Measurements from ENCODE around the gene DMRT3. TPM values are rescaled to one million over a fixed set of nuclear protein-coding genes. Genes with fewer than 3 reads are reported as not detected.

Gene DMRT3
- total RNA-seq, 1 donor from 2014 or later = not detected

DNA sequence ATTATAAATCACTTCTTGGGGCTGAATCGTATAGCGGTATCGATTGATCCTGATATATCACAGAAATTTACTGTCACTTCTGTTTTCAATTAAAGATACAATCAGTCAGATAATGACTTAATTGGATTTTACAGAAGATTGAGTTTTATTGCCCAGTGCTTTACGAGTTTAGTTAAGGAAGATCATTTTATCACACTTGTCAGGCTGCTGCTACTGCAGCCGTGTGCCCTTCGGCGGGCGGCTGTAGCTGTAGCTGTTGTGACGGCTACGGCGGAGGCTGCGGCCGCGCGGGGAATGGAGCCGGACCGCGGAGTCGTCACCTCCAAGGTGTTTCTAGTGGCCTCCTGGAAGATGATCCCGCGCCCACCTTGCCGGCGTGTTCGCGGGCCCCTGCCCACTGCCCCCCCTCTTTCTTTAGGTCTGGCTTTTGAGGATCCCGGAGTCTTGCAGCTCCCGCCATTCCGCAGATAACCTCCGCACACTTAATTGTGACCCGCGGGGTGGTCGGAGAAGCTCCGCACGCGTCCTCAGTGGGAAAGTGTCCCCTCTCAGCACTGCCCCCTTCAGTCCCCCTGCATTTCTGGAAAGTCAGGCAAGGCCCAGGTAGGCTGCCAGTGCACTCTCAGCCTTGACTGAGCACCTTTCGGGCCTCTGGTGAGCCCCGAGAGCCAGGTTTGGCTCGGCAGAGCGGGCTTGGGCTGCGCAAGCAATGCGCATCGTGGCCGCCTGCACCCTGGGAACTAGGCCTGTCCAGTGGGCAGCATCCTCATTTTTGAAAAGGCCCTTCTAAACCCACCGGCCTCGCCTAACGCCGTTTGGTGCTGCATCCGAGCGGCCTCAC, 6.9 kb upstream of the DMRT3 start:
- Histone ChIP-seq H3K9me3 (no peaks in the 10 kb centered on the region), H3K27ac (no peak overlapping the region), H3K4me3 (no peak overlapping the region), H3K36me3 (no peaks in the 10 kb centered on the region), H3K27me3 (peaks cover 42% of the 10 kb centered on the region), H3K4me1 (peaks cover 37% of the 10 kb centered on the region)
- intact Hi-C loops (cut with DNase I) = no loop called here
- TF ChIP-seq CTCF (IDR thresholded peaks at IDR 0.05) (no peak), POLR2A (IDR thresholded peaks at IDR 0.05) (no peak), POLR2AphosphoS5 (IDR thresholded peaks at IDR 0.05; ENCODE audit: insufficient read depth in 1 of 2, low read depth in 1 of 2) (no peak)
- DNase-seq (ENCODE audit: extremely low spot score in 2 of 2) = no peak

DNA sequence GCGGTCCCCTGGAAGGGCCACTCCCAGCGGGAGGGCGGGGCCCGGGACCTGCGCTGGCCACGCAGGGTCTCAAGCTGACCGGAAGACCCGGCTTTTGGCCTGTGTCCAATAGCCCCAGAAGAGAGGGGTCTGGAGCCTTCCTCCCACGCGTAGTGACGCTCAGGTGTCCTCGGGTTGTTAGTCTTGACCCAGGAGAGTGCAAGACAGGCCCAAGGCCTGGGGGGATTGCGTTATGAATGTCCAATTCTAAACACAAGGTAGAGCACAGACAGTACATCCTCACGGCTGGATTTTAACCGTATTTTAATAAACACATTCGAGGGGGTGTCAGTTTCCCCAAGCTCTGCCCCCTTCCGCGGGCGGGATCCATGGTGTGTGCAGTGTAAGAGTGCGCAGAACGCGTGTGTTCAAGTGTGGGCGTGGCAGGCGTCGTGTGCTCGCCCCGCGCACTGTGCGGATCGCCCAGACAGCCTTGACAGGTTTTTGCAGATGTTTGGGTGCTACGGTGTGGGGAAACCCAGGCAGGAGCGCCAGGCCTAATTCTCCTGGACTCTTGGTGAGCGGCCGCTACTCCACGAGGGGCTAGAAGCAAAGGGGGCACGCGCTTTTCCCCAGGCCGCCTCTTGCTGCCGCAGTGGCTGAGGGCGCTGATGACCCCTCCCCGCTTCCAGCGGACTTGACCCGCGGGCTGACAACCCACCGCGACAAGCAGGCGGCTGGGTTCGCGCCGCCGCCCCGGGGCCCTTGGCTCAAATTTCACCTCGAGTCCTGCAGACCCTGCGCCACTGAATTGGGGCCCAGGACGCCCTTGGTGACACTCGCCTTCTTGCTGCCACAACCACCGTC, 6.1 kb upstream of the DMRT3 start:
- Histone ChIP-seq H3K4me1 (peaks cover 37% of the 10 kb centered on the region), H3K36me3 (no peaks in the 10 kb centered on the region), H3K4me3 (no peak overlapping the region), H3K27ac (no peak overlapping the region), H3K27me3 (peaks cover 48% of the 10 kb centered on the region), H3K9me3 (no peaks in the 10 kb centered on the region)
- DNase-seq (ENCODE audit: extremely low spot score in 2 of 2) = no peak
- intact Hi-C loops (cut with DNase I) = no loop called here
- no peak for TF ChIP-seq POLR2AphosphoS5 (IDR thresholded peaks at IDR 0.05; ENCODE audit: insufficient read depth in 1 of 2, low read depth in 1 of 2)
- TF ChIP-seq POLR2A (IDR thresholded peaks at IDR 0.05) = no peak
- no peak for TF ChIP-seq CTCF (IDR thresholded peaks at IDR 0.05)

- TF ChIP-seq POLR2AphosphoS5 (IDR thresholded peaks at IDR 0.05; ENCODE audit: insufficient read depth in 1 of 2, low read depth in 1 of 2) (no peak), POLR2A (IDR thresholded peaks at IDR 0.05) (no peak), CTCF (IDR thresholded peaks at IDR 0.05) (no peak)
- no peak for DNase-seq (ENCODE audit: extremely low spot score in 2 of 2)
- no peak overlapping the region for H3K27ac ChIP-seq
- H3K36me3 ChIP-seq = no peaks in the 10 kb centered on the region
- no peaks in the 10 kb centered on the region for H3K9me3 ChIP-seq
- peak overlapping the region; percentile 30 to 43 for H3K4me3 ChIP-seq
- peaks cover 49% of the 10 kb centered on the region for H3K4me1 ChIP-seq
- H3K27me3 ChIP-seq = peaks cover 55% of the 10 kb centered on the region
- intact Hi-C loops (cut with DNase I) = no loop called here
Observed at GRCh38 chr9:971901-972500, 4.5 kb upstream of the DMRT3 start.

DNA sequence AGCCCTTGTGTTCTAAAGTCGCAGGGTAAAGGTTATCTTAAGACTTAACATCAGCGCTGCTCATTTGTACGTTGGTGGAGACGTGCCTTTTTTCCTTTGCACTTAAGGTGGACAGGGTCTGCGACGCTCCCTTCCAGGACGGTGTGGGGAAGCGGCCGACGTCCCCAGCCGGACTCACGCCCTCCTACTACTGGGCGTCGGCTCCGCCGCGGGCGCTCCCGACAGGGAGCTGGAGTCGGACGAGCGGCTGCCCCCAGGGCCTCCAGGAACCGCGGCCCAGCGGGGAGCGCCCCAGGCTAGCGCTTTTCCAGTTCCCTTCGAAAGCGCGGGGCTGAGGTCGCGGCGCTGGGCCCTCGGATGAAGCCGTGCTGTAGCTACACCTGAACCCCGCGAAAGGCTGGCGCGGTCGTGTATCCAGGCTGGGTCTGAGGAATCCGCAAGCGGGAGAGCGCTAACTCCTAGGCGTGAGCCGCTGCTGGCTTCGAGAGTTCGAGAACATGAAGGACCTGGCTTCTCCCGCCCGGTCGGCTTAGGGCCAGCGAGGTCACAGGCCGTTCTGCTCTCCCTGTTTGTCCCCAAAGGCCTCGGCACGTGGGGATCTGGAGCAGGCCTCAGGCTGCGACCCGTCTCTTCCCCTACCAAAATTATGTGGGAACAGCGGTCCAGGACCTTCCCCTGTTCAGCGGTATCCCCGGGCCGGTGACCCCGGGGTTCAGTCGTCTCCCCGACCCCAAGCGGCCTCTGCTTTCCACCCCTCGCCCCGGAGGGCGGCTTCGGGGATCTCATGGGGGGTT, 3.8 kb upstream of the DMRT3 start:
- Histone ChIP-seq H3K4me1 (peaks cover 50% of the 10 kb centered on the region), H3K4me3 (peak overlapping the region; percentile 30 to 43), H3K36me3 (no peaks in the 10 kb centered on the region), H3K9me3 (no peaks in the 10 kb centered on the region), H3K27me3 (peaks cover 55% of the 10 kb centered on the region), H3K27ac (no peak overlapping the region)
- no peak for DNase-seq (ENCODE audit: extremely low spot score in 2 of 2)
- intact Hi-C loops (cut with DNase I) = no loop called here
- TF ChIP-seq POLR2A (IDR thresholded peaks at IDR 0.05) = no peak

Measured in vagina (tissue), 2 donors.